HepG2 (cell line): ENCODE results near the gene BMP6. TPM values are rescaled to one million over a fixed set of nuclear protein-coding genes. Genes with fewer than 3 reads are reported as not detected.
A peak's percentile ranks its signal among the peaks of the same experiment; 100 is the strongest.

Source experiments
- CBX1 ChIP-seq: IDR thresholded peaks from one replicate; pipeline ENCODE4 v1.6.1; 2016; ENCODE audit warnings: antibody characterized with exemption, low read depth
- FOXC1 ChIP-seq: sonication (generic); formaldehyde crosslinking; IDR thresholded peaks from 2 replicates; pipeline ENCODE4 v1.8.0; 2022; ENCODE audit warnings: mild to moderate bottlenecking, missing genetic modification reagents, borderline replicate concordance
- IRF2 ChIP-seq: IDR thresholded peaks from 2 replicates; pipeline ENCODE4 v1.6.1; 2018; ENCODE audit warnings: missing genetic modification reagents, missing compliant biosample characterization
- KLF11 ChIP-seq: IDR thresholded peaks from 2 replicates; pipeline ENCODE4 v1.6.1; 2016; ENCODE audit warnings: missing compliant biosample characterization
- LCORL ChIP-seq, 2 experiments: fragments of 450-650 bp in 1 of 2; sonication (generic) in 1 of 2; formaldehyde crosslinking in 1 of 2; IDR thresholded peaks; 2 replicates each; pipeline versions ENCODE4 v1.5.0 to v1.6.1; 2017 to 2020; ENCODE audit warnings: antibody characterized with exemption in 1 of 2, missing genetic modification reagents in 1 of 2
- MED1 ChIP-seq: sonication (generic); formaldehyde crosslinking; IDR thresholded peaks from 2 replicates; pipeline ENCODE4 v1.4.0; 2020; ENCODE audit warnings: missing genetic modification reagents
- NFIB ChIP-seq: sonication (generic); formaldehyde crosslinking; IDR thresholded peaks from 2 replicates; pipeline ENCODE4 v1.9.0; 2021; ENCODE audit warnings: missing genetic modification reagents, mild to moderate bottlenecking, borderline replicate concordance
- PAWR ChIP-seq: sonication (generic); formaldehyde crosslinking; IDR thresholded peaks from 2 replicates; pipeline ENCODE4 v1.4.0; 2020; ENCODE audit warnings: missing genetic modification reagents, mild to moderate bottlenecking, borderline replicate concordance
- SNAI1 ChIP-seq: sonication (generic); formaldehyde crosslinking; IDR thresholded peaks from 2 replicates; pipeline ENCODE4 v1.5.0; 2020; ENCODE audit warnings: mild to moderate bottlenecking, missing genetic modification reagents, borderline replicate concordance
- ZC3H13 ChIP-seq: sonication (generic); formaldehyde crosslinking; IDR thresholded peaks from 2 replicates; pipeline ENCODE4 v1.8.1; 2023; ENCODE audit warnings: mild to moderate bottlenecking, missing genetic modification reagents, moderate library complexity
- ZFP37 ChIP-seq: sonication (generic); formaldehyde crosslinking; IDR thresholded peaks from 2 replicates; pipeline ENCODE4 v1.4.0; 2020; ENCODE audit warnings: missing genetic modification reagents, borderline replicate concordance
- ZNF138 ChIP-seq: sonication (generic); formaldehyde crosslinking; IDR thresholded peaks from 2 replicates; pipeline ENCODE4 v1.5.0; 2020; ENCODE audit warnings: mild to moderate bottlenecking, low read depth, missing genetic modification reagents
- ZNF34 ChIP-seq: sonication (generic); formaldehyde crosslinking; IDR thresholded peaks from 2 replicates; pipeline ENCODE4 v1.4.0; 2020; ENCODE audit warnings: mild to moderate bottlenecking, missing genetic modification reagents, borderline replicate concordance
- ZNF468 ChIP-seq: sonication (generic); formaldehyde crosslinking; IDR thresholded peaks from 2 replicates; pipeline ENCODE4 v1.8.0; 2022; ENCODE audit warnings: mild to moderate bottlenecking, moderate library complexity, missing genetic modification reagents
- ZNF674 ChIP-seq: sonication (generic); formaldehyde crosslinking; IDR thresholded peaks from 2 replicates; pipeline ENCODE4 v1.5.0; 2020; ENCODE audit warnings: low read depth, mild to moderate bottlenecking, missing genetic modification reagents
- ZNF761 ChIP-seq: sonication (generic); formaldehyde crosslinking; conservative IDR thresholded peaks from 2 replicates; pipeline ENCODE4 v1.4.0; 2020; ENCODE audit warnings: mild to moderate bottlenecking, missing genetic modification reagents
- polyA plus RNA-seq, 8 experiments: library from polyadenylated mRNA; depleted of rRNA in 3 of 8; stranded (reverse) in 7 of 8; unstranded in 1 of 8; fragments of >200 nt; fragmentation: Illumina TruSeq in 4 of 8; extraction: Trizol in 4 of 8; gene quantifications; 2 replicates each; pipeline versions ENCODE4 v1.2.1 to v1.2.3, GENCODE V29; 2011 to 2016; ENCODE audit warnings: low read depth in 4 of 8, missing spikeins in 1 of 8, mixed read lengths in 1 of 8; ENCODE audit not compliant: insufficient read depth in 1 of 8
- total RNA-seq, 5 experiments: library from RNA; depleted of rRNA; stranded (reverse); fragments of >200 nt; fragmentation: Illumina TruSeq; extraction: Trizol; gene quantifications; 2 replicates each; pipeline ENCODE4 v1.2.3, GENCODE V29; 2016; ENCODE audit warnings: low read depth in 1 of 5
- TF ChIP-seq, protein P1 (sequence below), 2 experiments: IDR thresholded peaks; 2 replicates each; pipeline ENCODE4 v1.6.1; 2011 to 2012; ENCODE audit warnings: low read length in 2 of 2, borderline replicate concordance in 1 of 2, low read depth in 1 of 2, mild to moderate bottlenecking in 1 of 2, moderate library complexity in 1 of 2
- TF ChIP-seq, protein P2 (sequence below): sonication (generic); formaldehyde crosslinking; IDR thresholded peaks from 2 replicates; pipeline ENCODE4 v1.4.0; 2020; ENCODE audit warnings: mild to moderate bottlenecking, missing genetic modification reagents, borderline replicate concordance

Gene BMP6
- total and polyA plus RNA-seq, 2 of the 13 experiments (the other 11 are each of a cell fraction or from before 2014, with no cell fraction given) = 0.09 to 0.18 TPM

DNA sequence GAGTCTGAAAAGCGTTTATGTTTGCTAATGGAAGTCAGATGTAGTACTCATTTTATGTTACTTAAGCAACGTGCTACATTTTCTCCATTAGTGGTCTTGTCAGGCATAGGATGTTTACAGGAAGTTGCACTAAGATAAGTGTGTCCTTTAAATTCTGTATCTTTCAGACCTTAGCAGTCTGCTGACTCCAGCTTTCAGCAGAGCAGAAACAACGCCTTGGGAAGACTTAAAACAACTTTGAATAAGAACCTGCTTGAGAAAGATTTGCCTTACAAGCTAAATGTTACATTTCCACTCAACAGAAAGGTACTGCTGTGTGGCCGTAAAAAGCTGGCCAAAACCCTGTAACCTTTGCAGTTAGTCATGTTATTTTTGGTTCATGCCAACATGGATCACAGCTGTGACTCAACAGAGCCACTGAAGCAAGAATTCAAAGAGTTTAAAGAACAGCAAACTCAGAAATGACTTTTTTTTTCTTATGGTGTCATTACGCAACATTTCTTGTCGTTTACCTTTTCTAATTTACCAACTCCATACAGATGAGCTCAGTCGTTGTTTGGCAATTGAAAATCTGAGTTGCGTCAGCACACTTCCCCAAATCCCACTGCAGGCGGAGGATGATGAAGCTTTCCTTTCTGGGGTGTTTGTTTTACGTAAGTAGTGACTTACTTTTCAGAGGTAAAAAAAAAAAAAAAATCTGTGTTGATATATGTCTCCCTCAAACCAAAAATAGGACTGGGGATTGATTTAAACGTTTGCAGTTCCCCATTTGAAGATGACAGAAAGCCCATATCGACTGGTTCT, 27.9 kb upstream of the BMP6 start (continued):
- TF ChIP-seq ZNF674 (CRISPR knock-in tag) = no peak
- no peak for TF ChIP-seq FOXC1 (CRISPR knock-in tag)
- TF ChIP-seq, protein P1, sequence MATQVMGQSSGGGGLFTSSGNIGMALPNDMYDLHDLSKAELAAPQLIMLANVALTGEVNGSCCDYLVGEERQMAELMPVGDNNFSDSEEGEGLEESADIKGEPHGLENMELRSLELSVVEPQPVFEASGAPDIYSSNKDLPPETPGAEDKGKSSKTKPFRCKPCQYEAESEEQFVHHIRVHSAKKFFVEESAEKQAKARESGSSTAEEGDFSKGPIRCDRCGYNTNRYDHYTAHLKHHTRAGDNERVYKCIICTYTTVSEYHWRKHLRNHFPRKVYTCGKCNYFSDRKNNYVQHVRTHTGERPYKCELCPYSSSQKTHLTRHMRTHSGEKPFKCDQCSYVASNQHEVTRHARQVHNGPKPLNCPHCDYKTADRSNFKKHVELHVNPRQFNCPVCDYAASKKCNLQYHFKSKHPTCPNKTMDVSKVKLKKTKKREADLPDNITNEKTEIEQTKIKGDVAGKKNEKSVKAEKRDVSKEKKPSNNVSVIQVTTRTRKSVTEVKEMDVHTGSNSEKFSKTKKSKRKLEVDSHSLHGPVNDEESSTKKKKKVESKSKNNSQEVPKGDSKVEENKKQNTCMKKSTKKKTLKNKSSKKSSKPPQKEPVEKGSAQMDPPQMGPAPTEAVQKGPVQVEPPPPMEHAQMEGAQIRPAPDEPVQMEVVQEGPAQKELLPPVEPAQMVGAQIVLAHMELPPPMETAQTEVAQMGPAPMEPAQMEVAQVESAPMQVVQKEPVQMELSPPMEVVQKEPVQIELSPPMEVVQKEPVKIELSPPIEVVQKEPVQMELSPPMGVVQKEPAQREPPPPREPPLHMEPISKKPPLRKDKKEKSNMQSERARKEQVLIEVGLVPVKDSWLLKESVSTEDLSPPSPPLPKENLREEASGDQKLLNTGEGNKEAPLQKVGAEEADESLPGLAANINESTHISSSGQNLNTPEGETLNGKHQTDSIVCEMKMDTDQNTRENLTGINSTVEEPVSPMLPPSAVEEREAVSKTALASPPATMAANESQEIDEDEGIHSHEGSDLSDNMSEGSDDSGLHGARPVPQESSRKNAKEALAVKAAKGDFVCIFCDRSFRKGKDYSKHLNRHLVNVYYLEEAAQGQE (IDR thresholded peaks at IDR 0.05; ENCODE audit: borderline replicate concordance in 1 of 2, low read depth in 1 of 2, low read length in 2 of 2) = no peak
- TF ChIP-seq SNAI1 = no peak
- no peak for TF ChIP-seq PAWR
- no peak for TF ChIP-seq IRF2 (CRISPR knock-in tag)
- TF ChIP-seq KLF11 (CRISPR knock-in tag) = no peak
- TF ChIP-seq ZNF138 = no peak
- TF ChIP-seq NFIB (CRISPR knock-in tag) = no peak
- TF ChIP-seq ZNF761 (CRISPR knock-in tag) = no peak
- TF ChIP-seq ZFP37 = no peak
- 0 out of 2 replicates have a peak, but pooled peaks have one; percentile 41 for TF ChIP-seq ZNF34 (CRISPR knock-in tag)
- TF ChIP-seq MED1 (CRISPR knock-in tag) = peak; percentile 54
- TF ChIP-seq ZNF468 (CRISPR knock-in tag) = no peak
- TF ChIP-seq, protein P2, sequence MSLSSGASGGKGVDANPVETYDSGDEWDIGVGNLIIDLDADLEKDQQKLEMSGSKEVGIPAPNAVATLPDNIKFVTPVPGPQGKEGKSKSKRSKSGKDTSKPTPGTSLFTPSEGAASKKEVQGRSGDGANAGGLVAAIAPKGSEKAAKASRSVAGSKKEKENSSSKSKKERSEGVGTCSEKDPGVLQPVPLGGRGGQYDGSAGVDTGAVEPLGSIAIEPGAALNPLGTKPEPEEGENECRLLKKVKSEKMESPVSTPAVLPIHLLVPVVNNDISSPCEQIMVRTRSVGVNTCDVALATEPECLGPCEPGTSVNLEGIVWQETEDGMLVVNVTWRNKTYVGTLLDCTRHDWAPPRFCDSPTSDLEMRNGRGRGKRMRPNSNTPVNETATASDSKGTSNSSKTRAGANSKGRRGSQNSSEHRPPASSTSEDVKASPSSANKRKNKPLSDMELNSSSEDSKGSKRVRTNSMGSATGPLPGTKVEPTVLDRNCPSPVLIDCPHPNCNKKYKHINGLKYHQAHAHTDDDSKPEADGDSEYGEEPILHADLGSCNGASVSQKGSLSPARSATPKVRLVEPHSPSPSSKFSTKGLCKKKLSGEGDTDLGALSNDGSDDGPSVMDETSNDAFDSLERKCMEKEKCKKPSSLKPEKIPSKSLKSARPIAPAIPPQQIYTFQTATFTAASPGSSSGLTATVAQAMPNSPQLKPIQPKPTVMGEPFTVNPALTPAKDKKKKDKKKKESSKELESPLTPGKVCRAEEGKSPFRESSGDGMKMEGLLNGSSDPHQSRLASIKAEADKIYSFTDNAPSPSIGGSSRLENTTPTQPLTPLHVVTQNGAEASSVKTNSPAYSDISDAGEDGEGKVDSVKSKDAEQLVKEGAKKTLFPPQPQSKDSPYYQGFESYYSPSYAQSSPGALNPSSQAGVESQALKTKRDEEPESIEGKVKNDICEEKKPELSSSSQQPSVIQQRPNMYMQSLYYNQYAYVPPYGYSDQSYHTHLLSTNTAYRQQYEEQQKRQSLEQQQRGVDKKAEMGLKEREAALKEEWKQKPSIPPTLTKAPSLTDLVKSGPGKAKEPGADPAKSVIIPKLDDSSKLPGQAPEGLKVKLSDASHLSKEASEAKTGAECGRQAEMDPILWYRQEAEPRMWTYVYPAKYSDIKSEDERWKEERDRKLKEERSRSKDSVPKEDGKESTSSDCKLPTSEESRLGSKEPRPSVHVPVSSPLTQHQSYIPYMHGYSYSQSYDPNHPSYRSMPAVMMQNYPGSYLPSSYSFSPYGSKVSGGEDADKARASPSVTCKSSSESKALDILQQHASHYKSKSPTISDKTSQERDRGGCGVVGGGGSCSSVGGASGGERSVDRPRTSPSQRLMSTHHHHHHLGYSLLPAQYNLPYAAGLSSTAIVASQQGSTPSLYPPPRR (CRISPR knock-in tag) = no peak
- TF ChIP-seq ZC3H13 (CRISPR knock-in tag) = no peak
- no peak for TF ChIP-seq CBX1
- TF ChIP-seq LCORL (IDR thresholded peaks at IDR 0.05) = peak; percentile 50; the same call in 1 of the 2 replicates
- TF ChIP-seq LCORL (CRISPR knock-in tag; IDR thresholded peaks at IDR 0.05) = peak; percentile 83; the same call in 1 of the 2 replicates
